WTC11 (cell line): ENCODE measurements around the gene OSBP2.

ENCODE experiments used
- ATF6 ChIP-seq: sonication (generic); formaldehyde crosslinking; IDR thresholded peaks from 2 replicates; pipeline ENCODE4 v1.8.1; 2023; ENCODE audit warnings: mild to moderate bottlenecking, missing genetic modification reagents
- CBFB ChIP-seq: sonication (generic); formaldehyde crosslinking; IDR thresholded peaks from 2 replicates; pipeline ENCODE4 v1.8.1; 2022; ENCODE audit warnings: mild to moderate bottlenecking, low read depth, missing genetic modification reagents
- CTCF ChIP-seq: fragments of 200-600 bp; IDR thresholded peaks from 2 replicates; pipeline ENCODE4 v1.8.0; 2022; ENCODE audit warnings: antibody characterized with exemption
- ERG ChIP-seq: fragments of 250-450 bp; sonication (Bioruptor Pico); IDR thresholded peaks from 2 replicates; pipeline ENCODE4 v1.8.0; 2021; ENCODE audit warnings: mild to moderate bottlenecking
- ETV6 ChIP-seq: sonication (generic); formaldehyde crosslinking; IDR thresholded peaks from 2 replicates; pipeline ENCODE4 v1.8.1; 2022; ENCODE audit warnings: mild to moderate bottlenecking, missing genetic modification reagents
- HMGXB4 ChIP-seq: sonication (generic); formaldehyde crosslinking; IDR thresholded peaks from 2 replicates; pipeline ENCODE4 v1.8.1; 2023; ENCODE audit warnings: mild to moderate bottlenecking, moderate library complexity, missing genetic modification reagents
- KAT7 ChIP-seq: sonication (generic); formaldehyde crosslinking; IDR thresholded peaks from 2 replicates; pipeline ENCODE4 v1.8.1; 2023; ENCODE audit warnings: missing genetic modification reagents, mild to moderate bottlenecking, borderline replicate concordance
- RELA ChIP-seq: sonication (generic); formaldehyde crosslinking; IDR thresholded peaks from 2 replicates; pipeline ENCODE4 v1.8.1; 2022; ENCODE audit warnings: missing genetic modification reagents, mild to moderate bottlenecking, borderline replicate concordance
- SP1 ChIP-seq: sonication (generic); formaldehyde crosslinking; conservative IDR thresholded peaks from 2 replicates; pipeline ENCODE4 v1.8.1; 2022; ENCODE audit warnings: missing genetic modification reagents
- STAT6 ChIP-seq: sonication (generic); formaldehyde crosslinking; conservative IDR thresholded peaks from 2 replicates; pipeline ENCODE4 v1.8.1; 2023; ENCODE audit warnings: mild to moderate bottlenecking, low read depth, missing genetic modification reagents, moderate library complexity
- TCF7 ChIP-seq: sonication (generic); formaldehyde crosslinking; IDR thresholded peaks from 2 replicates; pipeline ENCODE4 v1.8.0; 2022; ENCODE audit warnings: mild to moderate bottlenecking, low read depth, missing genetic modification reagents, moderate library complexity
- ZNF138 ChIP-seq: sonication (generic); formaldehyde crosslinking; conservative IDR thresholded peaks from 2 replicates; pipeline ENCODE4 v1.8.1; 2022; ENCODE audit warnings: mild to moderate bottlenecking, moderate library complexity, missing genetic modification reagents

DNA sequence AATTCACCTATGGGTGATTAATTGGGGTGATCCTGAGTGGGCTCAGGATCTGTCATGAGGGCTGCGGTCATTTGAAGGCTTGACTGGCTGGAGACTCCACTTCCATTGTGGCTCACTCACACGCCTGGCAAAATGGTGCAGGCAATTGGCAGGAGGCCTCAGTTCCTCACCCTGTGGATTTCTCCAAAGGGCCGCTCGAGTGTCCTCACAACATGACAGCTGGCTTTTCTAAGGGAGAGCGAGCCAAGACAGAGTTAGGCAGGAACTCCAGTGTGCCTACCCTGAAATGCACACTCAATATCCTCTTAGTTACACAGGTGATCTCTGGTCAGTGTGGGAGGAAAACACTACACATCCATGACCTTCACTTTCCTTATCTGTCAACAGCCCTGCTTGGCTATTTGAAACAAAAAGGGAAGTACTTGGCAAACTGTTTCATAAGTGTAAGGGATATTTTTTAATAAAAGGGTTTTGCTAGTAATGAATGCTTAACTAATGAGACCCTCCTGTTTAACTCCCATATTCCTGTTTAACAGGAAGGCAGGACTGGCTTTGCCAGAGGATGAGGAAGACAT is 25.7 kb downstream of the OSBP2 start:
- TF ChIP-seq ETV6 (CRISPR knock-in tag) (no peak), CTCF (no peak), TCF7 (no peak), ATF6 (no peak), SP1 (CRISPR knock-in tag) (no peak), KAT7 (CRISPR knock-in tag) (no peak), STAT6 (CRISPR knock-in tag) (no peak), ERG (CRISPR knock-in tag) (no peak), ZNF138 (CRISPR knock-in tag) (no peak), RELA (no peak), HMGXB4 (CRISPR knock-in tag) (no peak), CBFB (no peak)
